HG03159 (cell line): ENCODE results near the gene METTL8.

ENCODE experiments used
- ATAC-seq: cut with Tn5 transposase; IDR thresholded peaks from one replicate; pipeline ENCODE4 v1.9.1; 2021; ENCODE audit warnings: mild to moderate bottlenecking, moderate library complexity; ENCODE audit not compliant: unreplicated experiment

METTL8 gene

GRCh38 chr2:171347591-171348032, 86.2 kb downstream of the METTL8 start:
- ATAC-seq: no peak

DNA sequence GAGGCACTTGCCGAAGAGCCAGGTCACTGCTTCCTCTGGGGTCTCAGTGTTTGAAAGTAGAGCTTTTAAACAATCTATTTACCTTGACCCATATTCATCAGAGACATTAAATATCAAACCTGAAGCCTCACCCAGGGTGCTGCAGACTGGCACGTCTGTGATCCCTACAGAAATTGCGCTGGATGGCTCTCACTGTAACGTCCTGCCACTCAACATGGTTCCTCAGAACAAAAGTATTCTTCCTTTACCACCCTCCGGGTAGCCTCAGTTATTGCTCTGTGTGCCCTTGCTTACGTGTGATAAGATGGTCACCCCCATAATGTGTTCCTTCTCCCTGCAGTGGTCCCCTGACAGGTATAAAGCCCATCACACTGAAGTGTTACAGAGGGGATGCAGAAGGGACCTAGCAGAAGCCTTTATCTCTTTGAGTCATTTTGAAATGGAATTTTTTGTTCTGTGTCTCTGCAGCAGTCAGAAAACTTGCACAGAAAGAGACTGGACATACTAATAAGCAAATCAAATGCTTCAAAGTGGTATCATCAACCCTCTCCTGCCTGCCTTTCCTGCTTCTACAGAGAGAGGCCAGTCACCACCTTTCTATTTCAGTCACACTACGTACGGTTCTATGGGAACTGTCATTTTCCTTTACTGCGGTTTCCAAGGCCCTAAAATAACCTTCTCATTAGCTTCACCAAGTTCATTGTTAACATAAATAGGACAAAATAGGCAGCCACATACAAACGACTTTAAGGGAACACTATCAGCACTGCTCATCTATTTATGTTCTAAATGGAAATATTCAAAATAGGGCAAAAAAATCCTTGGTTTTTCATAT, 86.8 kb downstream of the METTL8 start:
- ATAC-seq: peak; percentile 47

DNA sequence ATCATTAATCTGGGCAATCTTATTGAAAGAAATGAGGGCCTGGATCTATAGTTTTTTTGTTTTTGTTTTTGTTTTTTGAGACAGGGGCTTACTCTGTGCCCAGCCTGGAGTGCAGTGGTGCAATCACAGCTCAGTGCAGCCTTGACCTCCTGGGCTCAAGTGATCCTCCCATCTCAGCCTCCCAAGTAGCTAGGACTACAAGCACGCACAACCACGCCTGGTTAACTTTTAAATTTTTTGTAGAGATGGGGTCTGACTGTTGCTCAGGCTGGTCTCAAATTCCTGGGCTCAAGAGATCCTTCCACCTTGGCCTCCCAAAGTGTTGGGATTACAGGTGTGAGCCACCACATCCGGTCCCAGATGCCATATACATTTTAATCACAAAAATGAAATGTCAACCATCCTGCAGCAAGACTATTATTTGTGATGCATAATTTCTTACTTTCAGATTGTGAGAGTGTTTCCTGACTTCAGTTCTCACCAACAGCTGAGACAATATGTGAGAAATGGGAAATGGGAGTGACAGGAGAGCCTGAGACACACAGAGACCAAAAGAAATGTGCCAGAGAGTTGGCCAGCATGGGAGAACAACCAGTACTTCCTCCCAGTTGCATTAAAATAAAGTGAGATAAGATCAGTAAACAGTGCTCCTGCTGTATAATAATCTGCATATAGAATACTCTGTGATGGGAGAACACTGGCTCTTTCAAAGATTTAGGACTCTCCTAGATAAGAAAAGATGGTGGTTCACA, 87.6 kb downstream of the METTL8 start:
- ATAC-seq: no peak

DNA sequence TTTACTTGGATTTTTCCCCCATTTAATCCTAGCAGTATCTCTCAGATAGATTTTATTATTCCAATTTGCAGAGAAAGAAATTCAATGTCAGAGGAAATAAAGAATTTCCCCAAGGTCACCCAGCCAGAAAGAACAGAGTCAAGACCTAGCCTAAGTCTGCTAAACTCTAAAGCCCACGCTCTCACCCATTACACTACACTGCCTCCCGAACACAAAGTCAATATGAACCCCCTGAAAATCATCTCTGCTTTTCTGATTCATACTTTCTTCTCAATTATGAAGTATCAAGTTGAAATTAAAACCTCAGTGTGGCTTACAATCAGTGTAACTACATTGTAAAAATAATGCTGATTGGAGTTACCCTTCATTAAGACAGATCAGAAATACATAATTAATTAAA, 89.6 kb downstream of the METTL8 start:
- no peak for ATAC-seq

DNA sequence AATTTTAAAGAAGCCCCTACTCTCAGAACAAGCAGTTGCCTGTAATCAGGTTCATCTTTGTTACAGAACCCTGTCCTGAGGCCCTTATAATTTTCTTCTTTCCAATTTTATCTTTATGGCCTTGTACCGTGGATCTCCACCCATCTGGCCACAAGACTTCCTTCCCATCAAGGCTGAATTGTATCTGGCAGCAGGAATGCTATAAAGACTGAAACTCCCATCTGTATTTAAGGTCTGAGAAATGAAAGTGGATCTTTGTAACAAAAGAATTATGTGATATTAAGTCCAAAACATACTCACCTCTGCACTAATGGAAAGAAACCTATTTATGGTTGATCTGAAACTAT, 91.8 kb downstream of the METTL8 start:
- ATAC-seq: no peak

DNA sequence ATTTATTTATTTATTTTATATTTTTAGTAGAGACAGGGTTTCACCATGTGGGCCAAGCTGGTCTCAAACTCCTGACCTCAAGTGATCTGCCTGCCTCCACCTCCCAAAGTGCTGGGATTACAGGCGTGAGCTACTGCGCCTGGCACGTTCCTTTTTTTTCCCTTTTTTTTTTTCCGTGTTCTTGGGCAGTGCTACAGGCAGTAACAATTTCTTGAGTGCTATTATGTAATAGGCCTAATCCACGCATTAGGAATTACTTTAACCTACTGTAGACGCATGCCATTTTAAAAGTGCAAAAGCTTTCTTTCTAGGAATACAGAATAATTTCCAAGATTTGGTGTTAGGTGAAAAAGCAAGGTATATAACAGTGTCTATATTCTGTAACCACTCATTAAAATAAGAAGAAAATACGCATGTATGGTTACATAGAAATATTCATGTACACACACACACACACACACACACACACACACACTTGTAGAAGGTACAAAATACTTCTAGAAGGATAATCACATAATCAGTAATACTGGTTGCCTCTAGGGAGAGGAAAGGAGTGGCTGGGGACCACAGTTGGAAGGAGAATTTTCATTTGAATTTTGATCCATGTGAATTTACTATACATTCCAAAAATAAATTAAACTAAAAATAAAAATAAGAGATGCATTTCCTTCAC, 92.3 kb downstream of the METTL8 start:
- ATAC-seq: no peak

GRCh38 chr2:171334946-171335345, 98.8 kb downstream of the METTL8 start:
- no peak for ATAC-seq

DNA sequence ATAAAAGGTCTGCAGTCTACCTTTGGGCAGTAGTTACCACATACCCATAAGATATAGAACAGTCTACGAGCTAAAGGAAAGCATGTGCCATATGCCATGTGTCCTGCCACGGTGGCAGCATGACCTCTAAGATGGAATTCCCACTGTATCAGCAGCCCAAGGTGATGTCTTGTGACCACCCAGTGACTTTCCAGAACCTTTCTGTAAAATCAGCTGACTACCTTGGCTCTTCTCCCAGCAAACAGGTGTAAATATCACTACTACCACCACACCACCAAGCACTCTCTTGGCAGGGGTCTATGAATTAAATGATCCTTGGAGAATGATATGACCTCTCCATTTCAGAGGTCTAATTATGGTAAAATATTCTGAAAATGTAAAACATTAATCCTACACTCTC, 99.6 kb downstream of the METTL8 start:
- no peak for ATAC-seq

GRCh38 chr2:171330155-171330956, 103.4 kb downstream of the METTL8 start:
- no peak for ATAC-seq

GRCh38 chr2:171327043-171327496, 106.7 kb downstream of the METTL8 start:
- ATAC-seq: no peak

DNA sequence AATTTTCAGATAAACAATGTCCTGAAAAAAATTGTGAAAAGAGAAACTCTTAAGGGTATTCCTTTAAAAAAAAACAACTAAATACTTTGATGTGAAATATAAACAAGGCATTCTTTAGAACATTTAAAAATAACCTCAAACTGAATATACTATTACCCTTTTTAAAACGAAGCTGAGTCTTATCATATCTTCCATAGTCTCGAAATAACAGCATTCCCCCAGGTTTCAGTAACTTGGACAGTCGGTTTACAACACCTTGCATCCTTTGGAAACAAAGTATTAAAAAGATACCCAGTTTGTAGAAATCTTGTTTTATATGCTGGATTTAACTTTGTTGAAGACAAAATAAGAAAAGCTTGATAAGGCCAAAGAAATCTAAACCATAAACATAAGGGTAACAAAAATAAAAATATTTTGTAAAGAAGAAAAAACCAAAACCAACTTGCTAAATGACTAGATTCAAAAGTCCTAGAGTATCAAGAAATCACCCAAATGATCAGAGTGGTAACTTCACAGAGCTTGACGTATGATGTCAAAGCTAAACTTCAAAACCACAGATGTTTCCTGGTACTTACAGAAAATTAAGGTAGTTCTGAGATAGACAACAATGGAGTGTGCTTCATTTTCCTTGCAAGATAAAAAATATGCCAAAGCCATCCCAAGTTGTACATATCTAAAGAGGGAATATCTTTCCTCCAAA, 107.8 kb downstream of the METTL8 start:
- no peak for ATAC-seq

DNA sequence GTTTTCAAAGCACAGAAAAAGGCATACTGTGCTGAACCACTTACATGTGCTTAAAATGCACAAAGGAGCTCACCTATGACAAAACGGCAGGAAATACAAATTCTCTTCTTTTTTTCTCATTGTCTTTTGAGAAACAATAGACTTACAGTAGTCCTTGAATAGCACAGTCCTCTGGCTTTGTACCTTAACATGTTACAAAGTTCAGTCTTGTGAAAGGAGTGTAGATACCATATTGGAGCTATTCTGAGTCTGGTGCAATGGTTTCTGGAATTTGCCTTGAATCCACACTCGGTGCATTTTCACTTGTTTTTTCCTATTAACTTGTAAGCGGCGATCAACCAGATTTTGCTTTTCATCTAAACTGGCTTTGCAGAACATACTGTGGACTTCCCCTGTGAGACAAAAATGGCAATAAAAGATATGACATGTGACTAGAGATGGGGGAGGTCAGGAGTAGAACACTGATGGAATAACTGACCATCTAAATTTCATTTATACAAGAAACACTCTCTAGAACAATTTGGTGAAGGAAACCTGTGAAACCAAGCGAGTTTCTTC, 109.7 kb downstream of the METTL8 start:
- no peak for ATAC-seq

DNA sequence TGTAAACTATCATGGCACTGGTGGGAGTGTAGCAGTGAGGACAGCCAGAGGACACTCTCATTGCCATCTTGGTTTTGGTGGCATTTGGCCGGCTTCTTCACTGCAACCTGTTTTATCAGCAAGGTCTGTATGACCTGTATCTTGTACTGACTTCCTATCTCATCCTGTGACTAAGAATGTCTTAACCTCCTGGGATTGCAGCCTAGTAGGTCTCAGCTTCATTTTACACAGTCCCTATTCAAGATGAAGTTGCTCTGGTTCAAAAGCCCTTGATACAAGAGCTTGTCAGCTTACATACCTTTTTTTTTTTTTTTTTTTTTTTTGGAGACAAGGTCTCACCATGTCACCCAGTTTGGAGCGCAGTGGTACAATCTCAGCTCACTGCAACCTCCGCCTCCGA, 110.9 kb downstream of the METTL8 start:
- no peak for ATAC-seq

GRCh38 chr2:171320731-171321130, 113.1 kb downstream of the METTL8 start:
- no peak for ATAC-seq

GRCh38 chr2:171320208-171320621, 113.6 kb downstream of the METTL8 start:
- ATAC-seq: peak; percentile 38

DNA sequence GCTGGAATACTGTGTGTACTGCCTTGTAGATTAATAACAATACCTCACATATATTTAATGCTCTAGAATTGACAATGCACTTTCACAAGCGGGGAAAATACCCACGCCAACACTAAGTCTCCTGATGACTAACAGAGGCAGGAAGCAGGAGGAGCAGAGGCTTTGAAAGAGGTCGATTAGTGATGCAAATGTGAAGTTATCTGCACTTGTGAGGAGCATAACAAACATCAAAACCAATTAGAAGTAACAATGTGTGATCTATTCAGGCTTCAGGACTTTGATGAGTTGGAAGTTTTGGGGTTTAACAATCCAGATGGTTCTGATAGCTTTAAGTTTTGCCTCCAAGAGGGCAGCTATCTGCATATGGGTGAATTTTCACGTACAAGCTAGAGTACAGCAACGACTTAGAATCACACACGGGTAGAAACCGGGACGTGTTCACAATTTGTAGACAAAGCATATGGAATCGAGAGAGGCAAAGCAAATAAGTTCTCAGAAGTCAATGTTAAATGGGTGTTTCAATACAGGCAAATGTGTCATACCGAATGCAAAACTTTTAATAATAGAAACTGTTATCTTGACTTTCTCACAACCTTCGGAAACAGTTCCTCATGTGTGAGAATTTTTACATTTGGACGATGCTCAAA, 114.5 kb downstream of the METTL8 start:
- ATAC-seq: peak; percentile 45

DNA sequence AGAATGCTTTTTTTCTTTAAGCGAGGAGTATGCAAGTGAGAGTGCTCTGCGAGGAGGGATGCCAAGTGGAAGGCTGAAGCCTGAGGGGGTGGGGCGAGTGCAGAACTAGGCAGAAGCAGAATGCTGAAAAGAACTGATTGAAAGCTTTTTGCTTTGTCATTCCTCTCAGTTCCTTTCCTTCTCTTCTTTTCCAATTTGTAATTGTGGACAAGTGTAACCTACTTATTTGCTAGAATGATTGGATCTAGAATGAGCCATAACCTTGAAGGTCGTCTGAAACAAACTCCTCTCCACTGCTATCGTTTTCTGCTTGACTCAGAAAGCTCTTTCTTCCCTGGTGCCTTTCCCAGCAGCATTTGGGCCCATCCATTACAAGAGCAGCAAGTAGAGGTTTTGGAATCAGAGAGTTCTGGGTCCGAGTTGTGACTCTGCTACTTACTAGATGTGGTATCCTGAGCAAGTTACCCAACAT, 115.3 kb downstream of the METTL8 start:
- ATAC-seq: no peak

- no peak for ATAC-seq
These were observed 116.2 kb downstream of the METTL8 start for GRCh38 chr2:171317492-171318125.
